CD4-positive, alpha-beta T cell (primary cell): ENCODE measurements around the gene TFF1. TPM values are rescaled to one million over a fixed set of nuclear protein-coding genes. Genes with fewer than 3 reads are reported as not detected.

ENCODE experiments used
- ATAC-seq: fragments of 200-7000 bp; cut with Tn5 transposase; one replicate; pipeline ENCODE4 v1.10.0; 2022; ENCODE audit warnings: mild to moderate bottlenecking; ENCODE audit not compliant: poor library complexity
- CTCF ChIA-PET: fragments of 350-600 bp; sonication (Branson Sonifier 250); formaldehyde crosslinking; loops from one replicate; lab custom pipeline; 2021; ENCODE audit warnings: antibody characterized with exemption, inconsistent platforms; lab: Charles Lee
- POLR2A ChIA-PET: fragments of 350-600 bp; sonication (Branson Sonifier 250); formaldehyde crosslinking; loops from one replicate; lab custom pipeline; 2021; ENCODE audit warnings: antibody characterized with exemption, inconsistent platforms; lab: Charles Lee
- DNase-seq, 14 experiments: peaks; one replicate each; pipeline ENCODE4 v3.0.0-alpha.2; 2013 to 2020; ENCODE audit warnings: mixed read lengths in 2 of 14
- H3K27ac ChIP-seq, 2 donors: one replicate each; pipeline versions ENCODE4 v1.5.1 to v1.7.0; 2013; ENCODE audit warnings: low read length in 2 of 2, low read depth in 1 of 2, mild to moderate bottlenecking in 1 of 2
- H3K27me3 ChIP-seq, 2 experiments: 1 replicate in 1 of 2; 2 replicates in 1 of 2; pipeline versions ENCODE4 v1.6.1 to v1.7.0; 2013; ENCODE audit warnings: low read length in 2 of 2, control low read depth in 1 of 2, mild to moderate bottlenecking in 1 of 2, moderate library complexity in 1 of 2; ENCODE audit not compliant: insufficient read depth in 2 of 2, control insufficient read depth in 1 of 2
- H3K36me3 ChIP-seq: one replicate; pipeline ENCODE4 v1.6.1; 2013; ENCODE audit warnings: low read length, control low read depth; ENCODE audit not compliant: insufficient read depth
- H3K4me1 ChIP-seq: one replicate; pipeline ENCODE4 v1.6.1; 2013; ENCODE audit warnings: low read length, control low read depth; ENCODE audit not compliant: insufficient read depth
- H3K4me3 ChIP-seq: one replicate; pipeline ENCODE4 v1.5.1; 2013; ENCODE audit warnings: mild to moderate bottlenecking, low read length, moderate library complexity
- H3K9me3 ChIP-seq, 2 experiments: 1 replicate in 1 of 2; 2 replicates in 1 of 2; pipeline versions ENCODE4 v1.6.1 to v1.7.0; 2013; ENCODE audit warnings: low read length in 2 of 2, mild to moderate bottlenecking in 2 of 2, control low read depth in 1 of 2, moderate library complexity in 1 of 2; ENCODE audit not compliant: control insufficient read depth in 1 of 2, insufficient read depth in 1 of 2
- H3K27ac Mint-ChIP-seq: one replicate; pipeline ENCODE4 v1.8.0; 2020; ENCODE audit warnings: mixed read lengths
- H3K27me3 Mint-ChIP-seq: one replicate; pipeline ENCODE4 v1.8.0; 2021; ENCODE audit warnings: mixed read lengths
- H3K36me3 Mint-ChIP-seq: one replicate; pipeline ENCODE4 v1.8.0; 2021; ENCODE audit warnings: low read depth, mixed read lengths
- H3K4me1 Mint-ChIP-seq: one replicate; pipeline ENCODE4 v1.8.0; 2021; ENCODE audit warnings: low read depth, mixed read lengths
- H3K4me3 Mint-ChIP-seq: one replicate; pipeline ENCODE4 v1.8.0; 2020; ENCODE audit warnings: mild to moderate bottlenecking, mixed read lengths
- H3K9me3 Mint-ChIP-seq: one replicate; pipeline ENCODE4 v1.8.0; 2020; ENCODE audit warnings: mixed read lengths
- intact Hi-C, 2 experiments: fragments of 100-400 bp; cut with DNase I in 1 of 2; cut with micrococcal nuclease in 1 of 2; formaldehyde crosslinking; loops; one replicate each; pipeline versions ENCODE4 v1.15.1 to v1.9.0; 2023 to 2025; cut with DNase I, micrococcal nuclease
- total RNA-seq, 174 experiments: library from RNA in 2 of 174; stranded (reverse) in 2 of 174; gene quantifications; one replicate each; pipeline ENCODE4 v1.2.3 and lab custom pipeline; 2021 to 2026
- TF ChIP-seq, protein P1 (sequence below): fragments of 200-600 bp; IDR thresholded peaks from one replicate; pipeline ENCODE4 v1.8.0; 2022; ENCODE audit warnings: antibody characterized with exemption, mild to moderate bottlenecking

The TFF1 gene
- total RNA-seq, 2 experiments from 2014 or later = not detected

DNA sequence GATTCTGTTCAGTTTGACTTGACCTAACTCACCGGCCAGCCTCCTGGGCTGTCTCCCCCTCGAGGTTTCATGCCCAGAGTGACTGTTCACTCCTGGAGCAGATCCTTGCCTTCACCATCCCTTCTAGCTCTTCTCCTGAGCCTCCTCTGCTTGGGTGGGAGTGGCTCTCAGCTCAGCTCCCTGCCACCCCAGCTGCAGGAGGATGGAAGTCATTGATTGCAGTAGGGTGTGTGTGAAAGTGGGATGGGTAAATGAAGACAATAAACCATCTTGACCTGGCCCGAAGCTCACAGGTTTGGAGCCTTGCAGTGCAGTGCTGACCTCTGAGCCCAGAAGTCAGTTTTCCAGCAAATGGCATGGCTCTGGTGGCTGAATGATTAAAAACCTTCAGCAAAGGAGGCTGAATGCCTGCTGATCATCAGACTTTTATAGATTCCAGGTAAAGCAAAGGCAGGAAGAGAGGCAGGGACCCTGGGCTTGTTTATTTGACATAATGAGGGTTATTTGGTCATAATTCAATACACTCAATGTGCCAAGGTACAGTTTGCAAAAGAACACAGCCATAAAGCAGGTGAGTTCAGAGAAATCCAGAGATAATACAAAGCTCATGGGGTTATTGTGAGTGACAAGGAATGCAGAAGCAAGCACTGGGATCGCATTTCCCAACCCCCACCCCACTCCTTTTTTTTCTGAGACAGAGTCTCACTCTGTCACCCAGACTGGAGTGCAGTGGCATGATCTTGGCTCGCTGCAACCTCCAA, 33.6 kb downstream of the TFF1 start:
- Mint-ChIP-seq H3K36me3 (peaks cover 4% of the 10 kb centered on the region), H3K27me3 (no peaks in the 10 kb centered on the region), H3K4me3 (no peak overlapping the region), H3K4me1 (peaks cover 2% of the 10 kb centered on the region), H3K9me3 (peaks cover 6% of the 10 kb centered on the region), H3K27ac (no peak overlapping the region)
- Histone ChIP-seq H3K27ac (no peak overlapping the region), H3K36me3 (no peaks in the 10 kb centered on the region), H3K4me3 (no peak overlapping the region), H3K27me3 (peaks cover 0 to 4% of the 10 kb centered on the region in 2 experiments), H3K4me1 (peaks cover 1% of the 10 kb centered on the region), H3K9me3 (peaks cover 6 to 9% of the 10 kb centered on the region in 2 experiments)
- ATAC-seq (no peak), DNase-seq (no peak)
- intact Hi-C loops = loop anchor here in 1 of 2 experiments (10.0 kb wide), 1 partner anchor 182 kb away; the partner anchor contains the start of gene SLC37A1
- POLR2A ChIA-PET = no interaction called here
- CTCF ChIA-PET = no interaction called here
- TF ChIP-seq, protein P1, sequence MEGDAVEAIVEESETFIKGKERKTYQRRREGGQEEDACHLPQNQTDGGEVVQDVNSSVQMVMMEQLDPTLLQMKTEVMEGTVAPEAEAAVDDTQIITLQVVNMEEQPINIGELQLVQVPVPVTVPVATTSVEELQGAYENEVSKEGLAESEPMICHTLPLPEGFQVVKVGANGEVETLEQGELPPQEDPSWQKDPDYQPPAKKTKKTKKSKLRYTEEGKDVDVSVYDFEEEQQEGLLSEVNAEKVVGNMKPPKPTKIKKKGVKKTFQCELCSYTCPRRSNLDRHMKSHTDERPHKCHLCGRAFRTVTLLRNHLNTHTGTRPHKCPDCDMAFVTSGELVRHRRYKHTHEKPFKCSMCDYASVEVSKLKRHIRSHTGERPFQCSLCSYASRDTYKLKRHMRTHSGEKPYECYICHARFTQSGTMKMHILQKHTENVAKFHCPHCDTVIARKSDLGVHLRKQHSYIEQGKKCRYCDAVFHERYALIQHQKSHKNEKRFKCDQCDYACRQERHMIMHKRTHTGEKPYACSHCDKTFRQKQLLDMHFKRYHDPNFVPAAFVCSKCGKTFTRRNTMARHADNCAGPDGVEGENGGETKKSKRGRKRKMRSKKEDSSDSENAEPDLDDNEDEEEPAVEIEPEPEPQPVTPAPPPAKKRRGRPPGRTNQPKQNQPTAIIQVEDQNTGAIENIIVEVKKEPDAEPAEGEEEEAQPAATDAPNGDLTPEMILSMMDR = no peak

DNA sequence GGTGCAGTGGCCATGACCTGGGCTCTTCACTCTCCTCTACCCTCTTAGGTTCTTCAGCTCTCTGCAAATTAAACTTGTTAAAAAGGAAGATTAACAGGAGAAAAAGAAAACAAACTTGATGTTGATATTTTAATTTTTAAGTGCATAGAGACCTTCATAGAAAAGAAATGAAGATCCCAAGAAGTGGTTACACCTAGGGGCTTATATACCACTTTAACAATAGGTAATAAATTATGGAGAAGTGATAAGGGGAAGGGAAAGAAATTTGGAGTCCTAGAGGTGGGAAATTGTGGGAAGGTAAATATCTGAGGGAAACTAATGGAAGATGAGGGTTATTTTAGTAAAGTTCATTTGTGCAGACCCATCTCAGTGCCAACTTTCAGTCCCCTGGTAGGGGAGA, 34.7 kb downstream of the TFF1 start:
- Mint-ChIP-seq H3K4me3 (no peak overlapping the region), H3K36me3 (peaks cover 4% of the 10 kb centered on the region), H3K9me3 (peaks cover 6% of the 10 kb centered on the region), H3K4me1 (no peaks in the 10 kb centered on the region), H3K27ac (no peak overlapping the region), H3K27me3 (no peaks in the 10 kb centered on the region)
- no peak for ATAC-seq
- CTCF ChIA-PET = no interaction called here
- TF ChIP-seq, protein P1 = no peak
- Histone ChIP-seq H3K27me3 (peaks cover 0 to 4% of the 10 kb centered on the region in 2 experiments), H3K4me1 (no peaks in the 10 kb centered on the region), H3K9me3 (peaks cover 6 to 9% of the 10 kb centered on the region in 2 experiments), H3K27ac (no peak overlapping the region), H3K4me3 (no peak overlapping the region), H3K36me3 (no peaks in the 10 kb centered on the region)
- DNase-seq = no peak
- intact Hi-C loops = loop anchor here in 1 of 2 experiments (10.0 kb wide), 1 partner anchor 183 kb away; the partner anchor contains the start of gene SLC37A1
- POLR2A ChIA-PET = no interaction called here

DNA sequence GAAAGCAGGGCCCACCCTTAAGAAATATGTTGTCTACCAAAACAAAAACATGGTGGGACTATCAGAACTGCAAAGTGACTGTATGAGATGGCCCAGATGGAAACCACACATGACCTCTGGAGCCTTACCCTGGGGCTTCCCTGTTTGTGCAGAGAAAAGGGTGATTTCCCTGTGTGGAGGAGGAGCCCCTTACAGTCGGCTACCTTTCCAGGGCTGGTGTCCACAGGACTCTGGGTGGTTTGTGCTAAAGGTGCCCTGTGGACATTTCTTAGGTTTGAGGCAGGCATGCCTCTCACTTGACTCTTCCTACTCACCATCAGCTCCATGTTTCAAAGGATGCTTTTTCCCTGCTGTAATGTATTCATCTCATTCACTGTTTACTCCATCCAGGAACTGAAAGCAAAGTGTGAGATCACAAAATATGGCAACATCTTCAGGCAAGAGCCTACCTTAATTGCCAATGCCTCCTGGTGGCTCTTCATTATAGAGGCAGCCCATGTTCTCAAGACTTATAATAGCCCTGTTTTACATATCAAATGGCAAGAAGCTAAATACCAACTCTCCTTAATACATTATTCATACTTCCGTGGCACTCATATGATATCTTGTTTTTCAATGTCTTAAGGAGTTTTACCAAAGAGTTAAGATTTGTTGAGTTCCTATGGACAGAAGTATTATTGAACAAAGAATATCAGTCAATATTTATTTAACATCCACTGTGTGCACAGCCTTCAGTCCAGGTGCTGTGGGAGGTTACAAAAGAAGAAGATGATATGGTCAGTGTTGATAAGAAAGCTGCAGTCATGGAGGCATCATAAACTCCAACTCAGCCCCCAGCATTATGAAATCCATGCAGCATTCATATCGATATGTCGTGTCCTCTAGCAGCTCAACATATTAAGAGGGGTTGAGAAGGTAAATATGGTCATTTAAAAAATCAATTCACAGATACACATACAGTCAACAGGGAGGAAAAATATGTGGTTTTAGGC, 35.7 kb downstream of the TFF1 start:
- H3K4me1 ChIP-seq = no peaks in the 10 kb centered on the region
- Mint-ChIP-seq H3K36me3 (peaks cover 4% of the 10 kb centered on the region), H3K9me3 (peaks cover 6% of the 10 kb centered on the region), H3K4me3 (no peak overlapping the region), H3K27me3 (no peaks in the 10 kb centered on the region), H3K4me1 (no peaks in the 10 kb centered on the region), H3K27ac (no peak overlapping the region)
- intact Hi-C loops = loop anchor here in 1 of 2 experiments (10.0 kb wide), 1 partner anchor 184 kb away; the partner anchor contains the start of gene SLC37A1
- peaks cover 0 to 4% of the 10 kb centered on the region in 2 experiments for H3K27me3 ChIP-seq
- TF ChIP-seq, protein P1 = no peak
- H3K27ac ChIP-seq = no peak overlapping the region
- ATAC-seq (no peak), DNase-seq (no peak)
- no peak overlapping the region for H3K4me3 ChIP-seq
- ChIA-PET POLR2A (no interaction called here), CTCF (no interaction called here)
- no peaks in the 10 kb centered on the region for H3K36me3 ChIP-seq
- peaks cover 6 to 9% of the 10 kb centered on the region in 2 experiments for H3K9me3 ChIP-seq
